ELF-1 (cell line): ENCODE data around the gene AIFM3.
A peak's percentile ranks its signal among the peaks of the same experiment; 100 is the strongest.

Experiments used
- DNase-seq: peaks from one replicate; pipeline ENCODE4 v3.0.0-alpha.2; 2016; ENCODE audit warnings: low read depth, low spot score

Gene AIFM3

GRCh38 chr22:20991252-20992055 is 24.4 kb downstream of the AIFM3 start:
- no peak for DNase-seq

GRCh38 chr22:20992056-20992442 is 25.0 kb downstream of the AIFM3 start:
- no peak for DNase-seq

- no peak for DNase-seq
Observed at GRCh38 chr22:20992456-20993303, 25.6 kb downstream of the AIFM3 start.

GRCh38 chr22:20993304-20994127 is 26.5 kb downstream of the AIFM3 start:
- DNase-seq = no peak

- no peak for DNase-seq
Observed at GRCh38 chr22:20994128-20994901, 27.3 kb downstream of the AIFM3 start.

- DNase-seq = no peak
Observed at GRCh38 chr22:20994902-20995241, 27.8 kb downstream of the AIFM3 start.

GRCh38 chr22:20995329-20996030 is 28.4 kb downstream of the AIFM3 start:
- DNase-seq = no peak

- no peak for DNase-seq
Observed at GRCh38 chr22:20996031-20996410, 29.0 kb downstream of the AIFM3 start.

GRCh38 chr22:20996598-20997535 is 29.8 kb downstream of the AIFM3 start:
- no peak for DNase-seq

GRCh38 chr22:20997536-20998257 is 30.6 kb downstream of the AIFM3 start:
- no peak for DNase-seq

- no peak for DNase-seq
Observed at GRCh38 chr22:20998411-20999336, 31.6 kb downstream of the AIFM3 start.

- DNase-seq = no peak
Observed at GRCh38 chr22:20999350-21000206, 32.5 kb downstream of the AIFM3 start.

GRCh38 chr22:21000207-21000986 is 33.3 kb downstream of the AIFM3 start:
- no peak for DNase-seq

GRCh38 chr22:21000987-21001600 is 34.0 kb downstream of the AIFM3 start:
- DNase-seq = no peak

GRCh38 chr22:21001601-21002325 is 34.7 kb downstream of the AIFM3 start, which contains the start of gene THAP7:
THAP7 (minus strand) TSS chr22:21002118; CDS start chr22:21001911, 207 bp downstream.
- peak; percentile 96 for DNase-seq
